Activated CD8-positive, alpha-beta T cell treated with anti-CD3 and anti-CD28 coated beads, Interleukin-2, amount 10 ng/mL, durations not matched to agents 7 days and 5 days (primary cell): ENCODE data around the gene UFSP1. TPM values are rescaled to one million over a fixed set of nuclear protein-coding genes. Genes with fewer than 3 reads are reported as not detected.
"Not testable (repeated sequence)": the region's sequence is repeated elsewhere in the genome, so short reads cannot be mapped to it uniquely, and the experiment has no call there.

Source experiments
- ATAC-seq: fragments of 150-1000 bp; cut with Tn5 transposase; one replicate; pipeline ENCODE4 v1.10.0; 2021; ENCODE audit warnings: moderate library complexity
- CTCF ChIA-PET: fragments of 350-600 bp; sonication (Branson Sonifier 250); formaldehyde crosslinking; loops from one replicate; lab custom pipeline; 2021; ENCODE audit warnings: antibody characterized with exemption; lab: Charles Lee
- POLR2A ChIA-PET: fragments of 350-600 bp; sonication (Branson Sonifier 250); formaldehyde crosslinking; loops from one replicate; lab custom pipeline; 2021; ENCODE audit warnings: antibody characterized with exemption; lab: Charles Lee
- DNase-seq: peaks from one replicate; pipeline ENCODE4 v3.0.0-alpha.2; 2020
- H3K27ac Mint-ChIP-seq: one replicate; pipeline ENCODE4 v1.8.0; 2021; ENCODE audit warnings: mild to moderate bottlenecking, mixed read lengths
- H3K27me3 Mint-ChIP-seq: one replicate; pipeline ENCODE4 v1.8.0; 2021; ENCODE audit warnings: low read depth, mixed read lengths
- H3K36me3 Mint-ChIP-seq: one replicate; pipeline ENCODE4 v1.8.0; 2021; ENCODE audit warnings: low read depth, mixed read lengths
- H3K4me1 Mint-ChIP-seq: one replicate; pipeline ENCODE4 v1.8.0; 2021; ENCODE audit warnings: low read depth, mixed read lengths
- H3K4me3 Mint-ChIP-seq: one replicate; pipeline ENCODE4 v1.8.0; 2021; ENCODE audit warnings: mild to moderate bottlenecking, mixed read lengths
- H3K9me3 Mint-ChIP-seq: one replicate; pipeline ENCODE4 v1.8.0; 2022; ENCODE audit warnings: mixed read lengths; ENCODE audit not compliant: insufficient read depth
- total RNA-seq, 2 experiments: library from RNA; stranded (reverse); gene quantifications; one replicate each; pipeline ENCODE4 v1.2.3, GENCODE V29; 2021

UFSP1 gene
- total RNA-seq, 2 experiments from 2014 or later, result 2.0 to 3.7 TPM

GRCh38 chr7:100910443-100910842, 20.9 kb upstream of the UFSP1 start:
- DNase-seq, H3K9me3 Mint-ChIP-seq, POLR2A ChIA-PET, H3K27me3 Mint-ChIP-seq, ATAC-seq, H3K4me3 Mint-ChIP-seq, H3K36me3 Mint-ChIP-seq, H3K27ac Mint-ChIP-seq, H3K4me1 Mint-ChIP-seq: not testable (repeated sequence)
- CTCF ChIA-PET, result interaction anchor here (0.5 kb wide), 1 partner anchor 430 kb away, joined by 3 read pairs; no protein-coding TSS in a partner anchor

- Mint-ChIP-seq H3K36me3 (no peaks in the 10 kb centered on the region), H3K4me3 (no peak overlapping the region), H3K4me1 (no peaks in the 10 kb centered on the region), H3K27ac (no peak overlapping the region), H3K9me3 (no peaks in the 10 kb centered on the region), H3K27me3 (peaks cover 6% of the 10 kb centered on the region)
- no peak for DNase-seq
- ChIA-PET POLR2A (no interaction called here), CTCF (no interaction called here)
- no peak for ATAC-seq
Measured at GRCh38 chr7:100908512-100908911, 19.0 kb upstream of the UFSP1 start.

- Mint-ChIP-seq H3K27ac (no peak overlapping the region), H3K4me3 (no peak overlapping the region), H3K9me3 (no peaks in the 10 kb centered on the region), H3K36me3 (no peaks in the 10 kb centered on the region), H3K27me3 (peaks cover 8% of the 10 kb centered on the region), H3K4me1 (no peaks in the 10 kb centered on the region)
- no peak for DNase-seq
- CTCF ChIA-PET, result interaction anchor here (1.6 kb wide), 1 partner anchor 175 kb away, joined by 7 read pairs; no protein-coding TSS in a partner anchor
- no peak for ATAC-seq
- POLR2A ChIA-PET, result no interaction called here
Measured at GRCh38 chr7:100902638-100903037, 13.1 kb upstream of the UFSP1 start.

GRCh38 chr7:100901921-100902332, 12.4 kb upstream of the UFSP1 start:
- Mint-ChIP-seq H3K4me1 (no peaks in the 10 kb centered on the region), H3K27me3 (peaks cover 12% of the 10 kb centered on the region)
- POLR2A ChIA-PET, result no interaction called here

GRCh38 chr7:100900978-100901377, 11.5 kb upstream of the UFSP1 start:
- Mint-ChIP-seq H3K9me3 (no peaks in the 10 kb centered on the region), H3K36me3 (peaks cover 2% of the 10 kb centered on the region), H3K27ac (no peak overlapping the region), H3K27me3 (peaks cover 16% of the 10 kb centered on the region), H3K4me1 (peaks cover 5% of the 10 kb centered on the region), H3K4me3 (no peak overlapping the region)
- ChIA-PET POLR2A (no interaction called here), CTCF (interaction anchor here (1.7 kb wide), 2 partner anchors 158 to 237 kb away, joined by 3 to 6 read pairs; no protein-coding TSS in a partner anchor)
- no peak for ATAC-seq
- no peak for DNase-seq

More at GRCh38 chr7:100901921-100902332, 12.4 kb upstream of the UFSP1 start:
- DNase-seq, result no peak
- CTCF ChIA-PET, result interaction anchor here (1.6 to 1.7 kb wide), 2 partner anchors 176 to 236 kb away, joined by 3 to 7 read pairs; no protein-coding TSS in a partner anchor
- Mint-ChIP-seq H3K9me3 (no peaks in the 10 kb centered on the region), H3K36me3 (no peaks in the 10 kb centered on the region), H3K4me3 (no peak overlapping the region), H3K27ac (no peak overlapping the region)
- ATAC-seq, result no peak

GRCh38 chr7:100899432-100899831, 9.9 kb upstream of the UFSP1 start:
- Mint-ChIP-seq H3K27ac (no peak overlapping the region), H3K9me3 (no peaks in the 10 kb centered on the region), H3K4me3 (no peak overlapping the region), H3K36me3 (peaks cover 2% of the 10 kb centered on the region), H3K4me1 (peaks cover 7% of the 10 kb centered on the region), H3K27me3 (peaks cover 20% of the 10 kb centered on the region)
- ATAC-seq, result no peak
- CTCF ChIA-PET, result interaction anchor here (1.7 to 2.0 kb wide), 2 partner anchors 159 to 293 kb away, joined by 5 to 6 read pairs; no protein-coding TSS in a partner anchor
- POLR2A ChIA-PET, result no interaction called here
- DNase-seq, result no peak

GRCh38 chr7:100897772-100898454, 8.4 kb upstream of the UFSP1 start:
- Mint-ChIP-seq H3K27me3 (peaks cover 24% of the 10 kb centered on the region), H3K9me3 (no peaks in the 10 kb centered on the region), H3K4me1 (peaks cover 7% of the 10 kb centered on the region), H3K4me3 (no peak overlapping the region), H3K27ac (no peak overlapping the region), H3K36me3 (peaks cover 2% of the 10 kb centered on the region)
- POLR2A ChIA-PET, result no interaction called here
- ATAC-seq, result no peak
- no peak for DNase-seq
- CTCF ChIA-PET, result interaction anchor here (1.0 to 2.2 kb wide), 5 partner anchors 96 to 295 kb away, joined by 3 to 14 read pairs (median 4); no protein-coding TSS in a partner anchor

GRCh38 chr7:100896732-100897608, 7.5 kb upstream of the UFSP1 start:
- Mint-ChIP-seq H3K4me3 (no peak overlapping the region), H3K9me3 (no peaks in the 10 kb centered on the region), H3K27ac (no peak overlapping the region), H3K27me3 (peaks cover 32% of the 10 kb centered on the region), H3K4me1 (peaks cover 7% of the 10 kb centered on the region), H3K36me3 (peaks cover 2% of the 10 kb centered on the region)
- ATAC-seq, result peak; percentile 72
- CTCF ChIA-PET, result interaction anchor here (2.2 kb wide), 1 partner anchor 162 kb away, joined by 14 read pairs; no protein-coding TSS in a partner anchor
- DNase-seq, result peak; percentile 64
- POLR2A ChIA-PET, result no interaction called here

- no peak for ATAC-seq
- H3K4me3 Mint-ChIP-seq, result peak overlapping the region; percentile 29
- H3K27me3 Mint-ChIP-seq, result peaks cover 38% of the 10 kb centered on the region
- peaks cover 11% of the 10 kb centered on the region for H3K4me1 Mint-ChIP-seq
- peaks cover 2% of the 10 kb centered on the region for H3K36me3 Mint-ChIP-seq
- no peaks in the 10 kb centered on the region for H3K9me3 Mint-ChIP-seq
- POLR2A ChIA-PET, result no interaction called here
- DNase-seq, result no peak
- CTCF ChIA-PET, result interaction anchor here (1.4 to 1.9 kb wide), 2 partner anchors 163 to 181 kb away, joined by 7 to 9 read pairs; no protein-coding TSS in a partner anchor
- H3K27ac Mint-ChIP-seq, result no peak overlapping the region
Measured at GRCh38 chr7:100895956-100896731, 6.6 kb upstream of the UFSP1 start.

- H3K36me3 Mint-ChIP-seq, result peaks cover 2% of the 10 kb centered on the region
- H3K4me1 Mint-ChIP-seq, result peaks cover 14% of the 10 kb centered on the region
- H3K9me3 Mint-ChIP-seq, result no peaks in the 10 kb centered on the region
- H3K27ac Mint-ChIP-seq, result no peak within 1 kb of the TSS
- ATAC-seq (peak; percentile 8), DNase-seq (no peak)
- H3K4me3 Mint-ChIP-seq, result peak within 1 kb of the TSS; percentile 29
- ChIA-PET CTCF (interaction anchor here (1.1 to 1.9 kb wide), 3 partner anchors 163 to 349 kb away, joined by 3 to 9 read pairs (median 7); no protein-coding TSS in a partner anchor), POLR2A (interaction anchor here (1.5 kb wide), 1 partner anchor 163 kb away, joined by 4 read pairs; no protein-coding TSS in a partner anchor)
- peaks cover 38% of the 10 kb centered on the region for H3K27me3 Mint-ChIP-seq
Measured at GRCh38 chr7:100895701-100895955, 6.1 kb upstream of the UFSP1 start, which contains the start of gene ACHE. Gene ACHE (minus strand): TSS chr7:100895888. CDS start chr7:100894232, 1,656 bp downstream.
